CD4-positive, alpha-beta T cell treated with Interferon gamma for 1 hour (primary cell): ENCODE data around the gene MSANTD2.

Experiments
- DNase-seq: peaks from one replicate; pipeline ENCODE4 v3.0.0-alpha.2; 2020

MSANTD2 gene

DNA sequence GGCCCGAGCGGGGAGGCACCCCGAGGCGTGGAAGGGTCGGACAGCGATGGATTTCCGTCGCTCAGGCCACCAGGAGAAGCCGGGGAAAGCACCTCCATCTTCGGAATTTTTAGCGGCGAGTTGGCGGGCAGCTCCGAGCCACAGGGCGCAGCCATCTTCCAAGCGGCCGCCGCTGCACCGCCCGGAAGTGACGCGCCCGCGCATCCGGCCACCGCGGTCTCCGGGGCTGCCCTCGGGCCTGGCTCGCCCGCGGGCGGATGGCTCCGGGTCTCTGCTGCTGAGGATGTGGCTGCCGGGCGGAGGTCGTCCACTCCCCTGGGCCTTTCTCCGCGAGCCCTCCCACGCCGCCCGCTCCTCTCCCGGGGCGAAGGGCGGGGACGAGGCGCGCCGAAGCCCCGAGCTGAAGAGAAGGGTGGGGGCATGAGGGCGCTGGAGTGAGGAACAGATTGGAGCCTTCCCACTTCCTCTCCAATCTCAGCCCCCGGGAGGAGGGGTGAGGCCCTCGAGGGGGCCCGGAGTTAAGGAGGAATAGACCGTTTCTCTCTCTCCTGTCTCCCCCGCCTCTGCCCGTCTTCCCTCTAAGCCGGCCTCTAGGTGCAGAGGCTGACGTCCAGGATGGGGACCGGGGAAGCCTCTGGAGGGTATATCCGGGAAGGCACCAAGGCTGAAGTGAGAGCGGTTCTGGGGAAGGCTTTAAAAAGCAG is at the start of gene MSANTD2:
Gene MSANTD2 (minus strand): TSS at position 181 of the 704 bp plus-strand sequence. CDS start 26 bp downstream, at position 155.
- peak; percentile 79 for DNase-seq

DNA sequence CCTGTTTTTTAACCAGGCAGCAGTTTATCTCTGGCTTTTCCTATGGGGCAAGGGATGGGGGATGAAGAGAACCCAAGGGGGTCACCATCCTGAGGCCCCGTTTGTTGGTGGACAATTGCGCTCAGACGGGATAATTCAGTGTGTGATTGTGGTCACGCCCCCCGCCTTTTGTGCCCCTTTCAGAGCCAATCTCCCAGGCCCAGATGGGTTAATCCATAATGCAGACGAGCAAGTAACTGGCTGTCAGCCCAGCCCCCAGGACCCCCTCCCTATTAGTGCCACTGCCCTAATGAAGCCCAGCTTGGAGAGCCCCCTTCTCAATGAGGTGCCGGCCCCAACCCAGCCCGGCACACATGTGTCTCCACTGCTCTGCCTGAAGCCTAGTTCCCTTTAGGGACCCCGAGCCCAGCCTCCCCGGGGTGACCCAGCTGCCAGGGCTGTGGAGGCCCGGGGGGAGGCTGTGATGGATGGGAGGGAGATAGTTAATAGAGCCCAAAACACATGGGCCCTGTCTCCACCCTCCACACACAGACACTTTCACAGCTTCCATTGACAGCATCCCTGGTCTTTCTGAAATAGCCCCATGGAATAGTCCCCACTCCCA is 46.0 kb upstream of the MSANTD2 start:
- DNase-seq: no peak

- DNase-seq: no peak
These were observed 44.5 kb upstream of the MSANTD2 start for GRCh38 chr11:124844664-124845079.

- DNase-seq: no peak
These were observed 43.4 kb upstream of the MSANTD2 start for GRCh38 chr11:124843616-124843910.

DNA sequence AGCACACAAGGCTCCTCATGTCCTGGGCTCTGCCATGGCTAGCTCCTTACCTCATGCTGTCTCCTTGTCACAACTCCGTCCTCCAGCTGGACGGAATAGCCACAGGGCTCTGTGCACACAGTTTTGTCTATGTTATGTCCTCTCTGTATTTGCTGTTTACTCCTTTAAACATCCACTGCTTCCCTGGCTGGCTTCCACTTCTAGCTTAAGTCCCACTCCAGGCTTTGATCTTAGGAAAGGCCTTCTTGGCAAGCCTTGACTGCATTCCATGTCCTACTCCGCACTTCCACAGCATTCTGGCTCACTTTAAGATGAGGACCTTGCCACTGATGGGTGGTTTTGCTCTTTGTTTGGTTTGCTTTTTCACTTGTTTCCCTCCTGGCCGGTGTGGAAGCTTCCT is 42.1 kb upstream of the MSANTD2 start:
- DNase-seq: no peak

DNA sequence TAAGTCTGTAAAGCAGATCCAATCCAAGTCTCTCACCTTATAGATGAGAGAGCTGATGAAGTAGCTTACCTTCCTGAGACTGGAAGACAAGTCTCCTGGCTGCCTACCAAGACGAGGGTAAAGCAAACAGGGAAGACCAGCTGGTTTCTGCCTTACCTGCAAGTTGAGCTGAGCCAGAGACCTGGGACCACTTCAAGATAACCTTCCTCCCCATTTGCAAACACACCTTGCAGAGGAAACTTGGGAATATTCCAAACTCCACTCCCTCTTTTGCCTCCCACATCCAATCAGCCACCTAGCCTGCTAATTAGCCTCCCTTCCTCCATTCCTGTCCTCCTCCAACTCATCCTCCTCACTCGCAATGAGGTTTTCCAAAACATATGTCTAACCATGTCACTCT is 41.6 kb upstream of the MSANTD2 start:
- DNase-seq: no peak

DNA sequence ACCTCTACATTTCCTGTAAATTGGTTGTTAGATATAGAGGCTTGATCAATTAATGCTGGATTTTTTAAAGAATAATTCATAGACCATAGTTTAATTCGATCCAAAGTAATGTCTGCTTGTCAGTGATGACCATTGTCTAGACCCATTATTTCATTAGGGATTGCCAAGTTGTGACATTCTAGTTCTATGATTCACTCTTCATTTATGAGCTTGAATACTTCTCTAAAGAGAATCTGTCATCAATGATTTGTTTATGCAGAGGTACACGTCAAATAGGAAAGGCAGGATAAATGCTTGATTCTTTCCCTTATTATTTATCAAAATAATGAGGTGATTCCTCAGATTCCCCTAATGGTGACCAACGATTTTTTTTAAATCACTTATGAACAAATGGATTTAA is 41.0 kb upstream of the MSANTD2 start:
- DNase-seq: no peak

GRCh38 chr11:124840666-124841065 is 40.5 kb upstream of the MSANTD2 start:
- no peak for DNase-seq

DNA sequence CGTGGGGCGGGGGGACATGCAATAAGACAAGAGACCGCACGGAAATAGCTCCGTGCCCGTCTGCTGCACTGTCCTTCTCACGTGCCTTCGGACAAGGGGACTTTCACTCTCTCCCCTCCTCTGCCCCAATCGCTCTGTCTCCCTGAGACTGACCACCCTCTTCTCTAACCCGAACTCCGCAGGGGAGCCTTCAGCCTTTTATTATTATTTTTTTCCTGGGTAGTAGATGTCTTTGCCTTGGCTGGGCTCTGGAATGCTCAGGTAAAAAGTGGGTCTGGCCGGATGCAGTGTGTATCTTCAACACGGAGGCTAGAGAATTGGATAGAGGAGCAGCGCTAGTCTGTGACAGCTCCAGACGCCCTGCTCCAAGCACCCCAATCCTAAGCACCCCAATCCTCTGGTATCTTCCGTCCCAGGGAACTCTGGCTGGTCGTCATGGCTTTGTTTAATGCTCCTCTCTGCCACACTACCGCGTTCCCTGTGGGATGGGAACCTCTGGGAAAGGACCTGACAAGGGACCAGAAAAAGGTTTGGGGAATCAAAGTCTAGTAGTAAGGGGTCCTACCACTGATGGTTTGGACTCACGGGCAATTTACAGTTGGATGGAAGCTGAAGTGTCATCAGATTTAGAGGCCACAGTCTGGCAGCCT is 39.9 kb upstream of the MSANTD2 start:
- no peak for DNase-seq

DNA sequence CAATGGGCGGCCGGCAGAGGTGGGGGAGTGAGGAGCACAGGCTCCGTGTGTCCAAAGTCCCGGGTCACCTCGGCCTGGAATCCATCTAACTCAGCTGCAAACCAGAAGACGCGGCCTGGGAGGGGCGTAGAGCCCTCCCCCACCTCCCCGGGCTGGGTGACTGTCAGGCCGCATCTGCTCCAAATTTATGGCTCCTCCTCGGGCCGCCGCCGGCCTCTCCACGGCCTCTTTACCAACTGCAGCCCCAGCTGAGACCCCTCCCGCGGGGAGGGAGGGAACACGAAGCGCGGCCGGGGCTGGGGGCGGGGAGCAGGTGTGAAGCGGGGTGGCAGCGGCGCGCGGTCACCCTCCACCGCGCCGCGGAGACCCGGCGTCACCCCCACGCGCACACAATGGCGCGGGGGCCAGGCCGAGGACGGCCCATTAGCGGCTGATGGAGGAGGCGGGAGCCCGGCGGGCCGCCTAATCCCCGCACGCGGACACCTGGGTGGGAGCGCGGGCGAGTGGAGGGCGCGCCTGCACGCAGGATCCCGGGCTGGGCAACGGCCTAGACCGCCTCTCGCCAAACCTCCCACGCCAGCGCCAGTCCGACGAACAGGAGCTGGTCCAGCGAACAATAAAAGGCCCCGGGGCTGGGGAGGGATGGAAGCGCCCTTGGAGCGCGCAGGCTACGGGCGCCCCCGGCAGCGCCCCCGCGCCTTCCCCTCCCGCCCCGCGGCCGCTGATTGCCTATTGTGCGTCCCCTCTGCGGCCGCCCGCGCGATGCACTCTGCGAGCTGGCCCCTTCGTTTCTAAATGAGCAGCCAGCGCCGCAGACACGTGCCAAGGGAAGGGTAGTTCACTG is 39.1 kb upstream of the MSANTD2 start:
- DNase-seq: no peak

DNA sequence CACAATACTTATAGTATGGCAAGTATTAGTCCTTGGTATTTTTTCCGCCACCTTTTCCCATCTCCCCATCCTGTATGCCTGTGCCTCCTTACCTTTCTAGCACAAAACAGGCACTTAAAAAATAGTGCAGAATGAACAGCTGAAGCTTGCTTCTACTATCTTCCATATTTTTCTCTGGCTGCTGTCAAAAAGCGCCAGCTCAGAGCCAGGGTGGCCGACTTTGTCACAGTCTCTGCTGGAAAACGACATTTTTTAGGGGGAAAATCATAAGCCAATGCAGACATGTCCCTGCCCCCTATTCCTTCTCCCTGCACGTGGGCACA is 38.6 kb upstream of the MSANTD2 start:
- no peak for DNase-seq

DNA sequence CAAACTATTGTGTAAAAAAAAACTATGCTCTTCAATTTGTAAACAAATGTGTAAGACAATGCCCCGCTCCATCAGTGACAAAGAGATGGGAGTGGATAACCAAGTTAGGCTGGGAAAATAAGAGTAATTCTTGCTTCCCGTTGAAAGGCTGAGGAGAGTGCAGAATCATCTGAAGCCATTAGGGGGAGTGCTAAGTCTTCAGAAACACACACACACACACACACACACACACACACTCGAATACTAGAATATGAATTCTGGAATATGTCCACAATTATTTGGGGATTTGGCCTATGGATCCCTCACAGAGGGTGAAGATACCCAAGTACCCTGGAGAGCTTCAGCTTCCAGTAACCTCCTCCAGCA is 37.3 kb upstream of the MSANTD2 start:
- no peak for DNase-seq

DNA sequence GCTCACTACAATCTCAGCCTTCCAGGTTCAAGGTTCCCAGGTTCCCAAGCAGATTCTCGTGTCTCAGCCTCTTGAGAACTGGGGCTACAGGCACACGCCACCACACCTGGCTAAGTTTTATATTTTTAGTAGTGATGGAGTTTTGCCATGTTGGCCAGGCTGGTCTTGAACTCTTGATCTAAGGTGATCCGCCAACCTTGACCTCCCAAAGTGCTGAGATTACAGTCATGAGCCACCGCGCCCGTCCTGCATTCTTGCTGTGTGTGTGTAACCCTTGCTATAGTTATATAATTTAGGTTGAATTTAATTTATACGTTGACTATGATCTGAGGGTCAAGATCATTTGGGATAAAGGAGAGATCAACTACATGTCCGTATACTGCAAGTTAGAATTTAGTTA is 35.7 kb upstream of the MSANTD2 start:
- no peak for DNase-seq

DNA sequence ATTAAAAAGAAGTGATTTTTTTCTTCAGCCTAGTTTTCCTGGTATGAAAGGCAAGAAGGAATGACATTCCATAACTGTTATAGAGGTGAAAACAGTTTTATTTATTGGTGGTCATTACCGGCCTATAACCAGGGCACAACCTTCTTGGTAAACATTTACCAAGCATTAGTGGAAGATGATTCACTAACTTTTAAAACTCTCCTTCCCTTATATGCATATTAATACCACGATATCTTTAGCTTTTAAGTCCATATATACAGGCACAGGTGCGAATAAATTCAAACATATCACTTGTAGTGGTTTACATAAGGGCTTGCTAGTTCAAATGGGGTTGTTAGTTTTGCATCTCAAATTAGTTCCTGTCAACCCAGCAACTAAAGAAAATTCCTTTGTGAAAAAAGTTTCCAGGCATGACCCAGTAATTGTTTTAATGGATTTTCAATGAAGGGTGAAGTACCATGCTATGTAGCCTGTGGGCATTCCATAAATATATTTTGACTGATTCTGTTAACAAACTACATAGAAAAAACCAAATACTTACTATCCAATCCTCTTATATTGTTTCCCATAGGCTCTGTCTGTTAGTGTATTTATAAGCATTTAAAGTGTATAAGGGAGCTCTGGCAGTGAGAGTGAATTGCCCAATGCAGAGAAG is 34.4 kb upstream of the MSANTD2 start:
- DNase-seq: no peak

DNA sequence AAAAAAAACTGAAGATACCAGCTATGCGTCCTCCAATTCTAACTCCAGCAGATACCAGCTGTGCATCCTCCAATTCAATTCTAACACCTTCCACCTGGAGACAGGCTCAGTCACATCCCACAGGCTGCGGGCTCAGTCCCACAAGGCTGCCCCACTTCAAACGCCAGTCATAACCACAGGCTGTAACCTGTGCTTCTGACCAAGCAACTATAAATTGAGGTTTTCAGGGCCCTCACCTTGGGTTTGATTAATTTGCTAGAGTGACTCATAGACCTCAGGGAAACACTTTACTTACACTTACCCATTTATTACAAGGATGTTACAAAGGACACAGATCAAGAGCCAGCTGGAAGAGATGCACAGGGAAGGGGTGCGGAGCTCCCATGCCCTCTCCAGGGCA is 32.4 kb upstream of the MSANTD2 start:
- DNase-seq: no peak

- DNase-seq: no peak
These were observed 31.7 kb upstream of the MSANTD2 start for GRCh38 chr11:124831897-124832296.

GRCh38 chr11:124830749-124831148 is 30.5 kb upstream of the MSANTD2 start:
- DNase-seq: no peak

GRCh38 chr11:124829986-124830385 is 29.8 kb upstream of the MSANTD2 start:
- no peak for DNase-seq

- no peak for DNase-seq
These were observed 25.7 kb upstream of the MSANTD2 start for GRCh38 chr11:124825876-124826275.

DNA sequence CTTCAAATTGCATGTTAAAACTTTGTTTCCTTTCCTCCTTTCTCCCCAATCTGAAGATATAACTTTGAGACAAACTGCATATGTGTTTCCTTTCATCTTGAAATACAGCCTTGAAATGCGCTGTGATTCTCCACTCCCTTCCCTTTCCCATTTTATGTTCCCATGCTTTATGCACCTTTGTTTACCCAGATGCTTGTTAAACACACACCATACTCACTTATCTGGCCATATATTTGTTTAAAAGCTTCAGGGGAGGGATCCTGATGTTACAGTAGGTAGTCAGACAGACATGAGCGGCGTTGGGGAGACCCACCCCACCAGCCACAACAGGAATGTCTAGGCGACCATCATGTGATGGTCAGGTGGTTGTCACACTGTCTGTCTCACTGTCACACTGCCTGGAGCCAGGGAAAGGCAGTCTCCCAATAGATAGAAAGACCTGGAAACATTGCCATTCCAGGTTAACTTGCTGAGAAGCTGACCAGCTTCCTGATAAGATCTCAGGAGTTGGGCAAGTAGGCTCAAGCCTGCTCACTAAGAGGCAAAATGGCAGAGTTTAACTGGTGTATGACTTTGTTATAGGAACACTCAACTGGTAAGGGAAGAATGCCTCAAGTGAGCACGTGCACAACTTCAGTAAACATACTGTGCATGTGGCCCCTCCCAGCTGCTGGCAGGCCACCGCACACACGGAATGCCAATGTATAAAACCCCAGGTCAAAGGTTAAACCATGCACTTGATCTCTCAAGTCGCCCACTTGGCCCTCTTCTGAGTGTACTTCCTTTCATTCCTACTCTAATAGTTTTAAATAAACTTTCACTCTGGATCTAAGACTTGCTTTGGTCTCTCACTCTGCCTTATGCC is 23.5 kb upstream of the MSANTD2 start:
- no peak for DNase-seq

DNA sequence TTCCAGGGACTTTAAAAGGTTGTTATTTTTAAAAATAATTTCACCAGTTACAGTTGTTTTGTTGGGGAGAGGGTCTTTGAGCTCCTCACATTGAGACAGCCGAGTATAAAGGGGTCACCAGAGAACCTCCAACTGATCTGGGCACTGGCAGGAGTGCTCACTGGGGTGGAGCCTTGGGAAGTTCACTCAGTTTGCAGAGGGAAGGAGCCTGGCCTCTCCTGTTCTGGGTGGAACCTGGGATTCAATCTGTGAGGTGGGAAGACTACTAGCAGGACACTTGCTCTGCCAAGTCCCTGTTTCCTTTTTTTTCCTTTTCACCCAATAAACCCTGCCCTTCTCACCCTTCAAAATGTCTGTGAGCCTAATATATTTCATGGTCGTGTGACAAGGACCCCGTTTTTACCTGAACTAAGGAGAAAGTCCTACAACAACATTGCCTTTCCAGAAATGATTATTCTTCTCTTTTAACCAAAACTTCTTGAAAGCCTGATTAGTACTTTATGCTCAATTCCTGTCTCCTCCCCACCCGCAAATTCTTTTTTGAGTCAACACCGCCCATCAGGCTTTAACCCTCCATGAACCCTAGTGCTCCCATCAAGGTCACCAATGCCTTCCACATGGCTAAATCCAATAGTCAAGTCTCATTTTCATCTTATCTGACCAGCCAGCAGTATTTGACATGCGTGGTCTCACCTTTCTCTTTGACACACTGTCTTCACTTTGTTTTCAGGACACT is 22.0 kb upstream of the MSANTD2 start:
- DNase-seq: no peak

- DNase-seq: no peak
These were observed 16.8 kb upstream of the MSANTD2 start for GRCh38 chr11:124817036-124817435.
